Measurements from ENCODE around the gene KAT8.
"Not testable (repeated sequence)": the region's sequence is repeated elsewhere in the genome, so short reads cannot be mapped to it uniquely, and the experiment has no call there.

- TF ChIP-seq CTCF, POLR2A (IDR thresholded peaks at IDR 0.05): not testable (repeated sequence)
Observed at GRCh38 chr16:31170048-31170447, 52.6 kb downstream of the KAT8 start.
